ENCODE data around the gene IMPG1.

GRCh38 chr6:75946146-75946831 lies 126.2 kb downstream of the IMPG1 start:
- TF ChIP-seq EZH2 (IDR thresholded peaks at IDR 0.05; ENCODE audit: borderline replicate concordance, low read length), result no peak
- TF ChIP-seq CTCF (IDR thresholded peaks at IDR 0.05; ENCODE audit: low read length), result no peak

All from OCI-LY1 (cell line).